Retinal pigment epithelial cell (primary cell): Measurements from ENCODE around the gene CKAP4.
"Not testable (repeated sequence)": the region's sequence is repeated elsewhere in the genome, so short reads cannot be mapped to it uniquely, and the experiment has no call there.

ENCODE experiments used
- DNase-seq: peaks from one replicate; pipeline ENCODE4 v3.0.0-alpha.2; 2010; ENCODE audit warnings: low read depth
- H3K4me3 ChIP-seq: 2 replicates; pipeline ENCODE4 v1.5.1; 2011; ENCODE audit warnings: mild to moderate bottlenecking, low read length, control low read depth, moderate library complexity
- TF ChIP-seq, protein P1 (sequence below): conservative IDR thresholded peaks from 2 replicates; pipeline ENCODE4 v1.5.1; 2011; ENCODE audit warnings: low read depth, low read length, control low read depth, inconsistent platforms

CKAP4 gene

DNA sequence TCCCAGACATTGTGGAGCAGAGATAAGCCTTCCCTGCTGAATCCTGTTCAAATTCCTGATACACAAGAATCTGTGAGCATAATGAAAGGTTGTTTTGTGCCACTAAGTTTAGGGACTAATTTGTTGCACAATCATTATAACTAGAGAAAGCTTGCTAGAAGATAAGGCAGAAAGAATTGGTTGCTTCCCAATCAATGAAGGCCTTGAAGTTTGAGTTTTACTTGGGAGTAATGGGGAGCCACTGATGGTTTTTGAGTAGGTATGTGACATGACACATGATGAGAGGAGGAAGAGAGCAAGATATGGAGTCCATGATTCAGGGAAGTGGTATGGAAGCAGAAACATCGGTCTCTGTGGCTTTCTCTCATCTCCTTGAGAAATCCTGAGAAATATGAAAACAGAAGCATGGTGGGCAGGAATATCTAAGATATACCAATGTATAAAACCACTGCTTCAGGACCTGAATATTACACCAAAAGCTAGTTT lies 41.4 kb upstream of the CKAP4 start:
- TF ChIP-seq, protein P1, sequence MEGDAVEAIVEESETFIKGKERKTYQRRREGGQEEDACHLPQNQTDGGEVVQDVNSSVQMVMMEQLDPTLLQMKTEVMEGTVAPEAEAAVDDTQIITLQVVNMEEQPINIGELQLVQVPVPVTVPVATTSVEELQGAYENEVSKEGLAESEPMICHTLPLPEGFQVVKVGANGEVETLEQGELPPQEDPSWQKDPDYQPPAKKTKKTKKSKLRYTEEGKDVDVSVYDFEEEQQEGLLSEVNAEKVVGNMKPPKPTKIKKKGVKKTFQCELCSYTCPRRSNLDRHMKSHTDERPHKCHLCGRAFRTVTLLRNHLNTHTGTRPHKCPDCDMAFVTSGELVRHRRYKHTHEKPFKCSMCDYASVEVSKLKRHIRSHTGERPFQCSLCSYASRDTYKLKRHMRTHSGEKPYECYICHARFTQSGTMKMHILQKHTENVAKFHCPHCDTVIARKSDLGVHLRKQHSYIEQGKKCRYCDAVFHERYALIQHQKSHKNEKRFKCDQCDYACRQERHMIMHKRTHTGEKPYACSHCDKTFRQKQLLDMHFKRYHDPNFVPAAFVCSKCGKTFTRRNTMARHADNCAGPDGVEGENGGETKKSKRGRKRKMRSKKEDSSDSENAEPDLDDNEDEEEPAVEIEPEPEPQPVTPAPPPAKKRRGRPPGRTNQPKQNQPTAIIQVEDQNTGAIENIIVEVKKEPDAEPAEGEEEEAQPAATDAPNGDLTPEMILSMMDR = no peak
- no peak for DNase-seq
- no peak overlapping the region for H3K4me3 ChIP-seq

DNA sequence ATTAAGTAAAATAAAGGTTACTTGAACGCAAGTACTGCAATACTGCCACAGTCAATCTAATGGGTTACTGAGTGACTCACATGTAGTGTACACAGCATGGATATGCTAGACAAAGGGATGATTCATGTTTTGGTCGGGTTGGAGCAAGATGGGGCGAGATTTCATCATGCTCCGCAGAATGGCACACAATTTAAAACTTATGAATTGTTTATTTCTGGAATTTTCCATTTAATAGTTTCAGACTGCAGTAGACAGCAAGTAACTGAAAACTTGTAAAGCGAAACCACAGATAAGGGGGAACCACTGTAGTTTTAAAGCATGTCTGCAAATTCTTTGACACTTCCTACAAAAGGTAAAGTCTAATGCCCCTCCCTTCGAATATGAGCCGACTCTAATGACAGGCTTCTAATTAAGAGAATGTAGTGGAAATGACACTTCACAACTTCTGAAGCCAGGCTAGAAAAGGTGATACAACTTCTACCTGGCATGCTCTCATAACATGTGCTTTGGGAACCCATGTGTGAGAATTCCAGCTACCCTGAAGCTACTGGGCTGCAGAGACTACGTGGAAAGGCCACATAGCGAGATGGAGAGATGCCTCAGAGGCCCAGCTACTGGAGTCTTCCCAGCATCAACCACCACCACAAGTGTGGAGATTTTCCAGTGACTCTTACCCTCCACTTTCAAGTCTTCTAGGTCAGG lies 40.8 kb upstream of the CKAP4 start:
- TF ChIP-seq, protein P1 = no peak
- no peak for DNase-seq
- H3K4me3 ChIP-seq = no peak overlapping the region

DNA sequence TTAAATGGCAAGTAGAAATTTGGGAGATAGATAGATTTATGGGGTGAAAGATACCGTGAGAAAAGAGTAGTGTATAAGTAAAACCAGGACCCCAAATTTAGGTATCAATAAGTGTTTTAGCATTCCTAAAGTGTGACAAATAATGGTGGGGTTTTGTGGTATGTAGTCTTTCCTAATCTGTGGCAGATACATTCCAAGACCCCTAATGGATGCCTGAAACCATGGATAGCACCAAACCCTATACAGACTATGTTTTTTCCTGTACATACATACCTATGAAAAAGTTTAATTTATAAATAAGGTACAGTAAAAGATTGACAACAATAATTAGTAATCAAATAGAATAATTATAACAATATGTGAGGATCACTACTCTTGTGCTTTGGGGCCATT lies 40.3 kb upstream of the CKAP4 start:
- H3K4me3 ChIP-seq = no peak overlapping the region
- TF ChIP-seq, protein P1 = no peak
- no peak for DNase-seq

- TF ChIP-seq, protein P1 = no peak
- no peak overlapping the region for H3K4me3 ChIP-seq
- no peak for DNase-seq
These were observed 39.5 kb upstream of the CKAP4 start for GRCh38 chr12:106287364-106287763.

- H3K4me3 ChIP-seq, DNase-seq: not testable (repeated sequence)
These were observed 38.8 kb upstream of the CKAP4 start for GRCh38 chr12:106286576-106287162.

DNA sequence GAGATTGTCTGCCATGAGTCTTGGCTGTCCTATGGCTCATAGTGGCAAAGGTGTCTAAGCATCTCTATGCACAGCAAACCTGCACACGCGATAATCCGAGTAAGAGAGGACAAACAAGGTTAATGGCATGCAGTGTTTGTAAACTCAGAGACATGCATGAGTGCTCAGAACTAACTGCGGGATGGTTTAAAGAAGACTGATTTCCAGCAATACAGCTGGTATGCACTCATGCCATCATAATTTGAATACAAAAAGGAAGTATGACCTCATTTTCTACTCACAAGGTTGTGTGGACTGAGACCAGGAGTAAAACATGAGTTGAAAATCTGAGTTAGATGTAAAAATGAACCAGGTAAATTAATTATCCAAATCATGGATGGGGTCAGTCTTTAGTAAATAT lies 38.2 kb upstream of the CKAP4 start:
- no peak for DNase-seq
- no peak overlapping the region for H3K4me3 ChIP-seq
- TF ChIP-seq, protein P1 = no peak

GRCh38 chr12:106284358-106285105 lies 36.7 kb upstream of the CKAP4 start:
- no peak overlapping the region for H3K4me3 ChIP-seq
- TF ChIP-seq, protein P1 = no peak
- DNase-seq = no peak
